Liver (tissue), 9 donors: ENCODE measurements around the gene ELOVL2. TPM values are rescaled to one million over a fixed set of nuclear protein-coding genes. Genes with fewer than 3 reads are reported as not detected.
A peak's percentile ranks its signal among the peaks of the same experiment; 100 is the strongest.

ENCODE experiments used
- DNase-seq: peaks from one replicate; pipeline ENCODE4 v3.0.0-alpha.2; 2017; ENCODE audit warnings: low spot score
- H3K27ac ChIP-seq, 2 donors: one replicate each; pipeline ENCODE4 v1.7.0; 2013; ENCODE audit warnings: inconsistent platforms in 2 of 2, low read length in 2 of 2, control low read depth in 1 of 2, low read depth in 1 of 2, mild to moderate bottlenecking in 1 of 2
- H3K27me3 ChIP-seq, 4 donors: one replicate each; pipeline versions ENCODE4 v1.6.1 to v1.7.0; 2013; ENCODE audit warnings: low read length in 3 of 4, inconsistent platforms in 1 of 4, mild to moderate bottlenecking in 1 of 4, moderate library complexity in 1 of 4; ENCODE audit not compliant: control insufficient read depth in 4 of 4, insufficient read depth in 4 of 4
- H3K36me3 ChIP-seq, 4 donors: one replicate each; pipeline versions ENCODE4 v1.6.1 to v1.7.0; 2013; ENCODE audit warnings: low read length in 3 of 4, mild to moderate bottlenecking in 3 of 4, low read depth in 1 of 4, moderate library complexity in 1 of 4; ENCODE audit not compliant: control insufficient read depth in 4 of 4, insufficient read depth in 3 of 4
- H3K4me1 ChIP-seq, 4 donors: one replicate each; pipeline versions ENCODE4 v1.6.1 to v1.7.0; 2013; ENCODE audit warnings: low read length in 3 of 4, mild to moderate bottlenecking in 3 of 4, moderate library complexity in 1 of 4; ENCODE audit not compliant: control insufficient read depth in 4 of 4, insufficient read depth in 4 of 4
- H3K4me3 ChIP-seq, 3 donors: one replicate each; pipeline versions ENCODE4 v1.6.1 to v1.7.0; 2013; ENCODE audit warnings: low read length in 3 of 3, control low read depth in 1 of 3, low read depth in 1 of 3, mild to moderate bottlenecking in 1 of 3
- H3K9ac ChIP-seq, 2 donors: one replicate each; pipeline ENCODE4 v1.7.0; 2013; ENCODE audit warnings: low read length in 2 of 2, mild to moderate bottlenecking in 2 of 2, moderate library complexity in 2 of 2, control low read depth in 1 of 2, low read depth in 1 of 2
- H3K9me3 ChIP-seq, 4 donors: one replicate each; pipeline versions ENCODE4 v1.6.1 to v1.7.0; 2013; ENCODE audit warnings: low read length in 3 of 4; ENCODE audit not compliant: control insufficient read depth in 4 of 4
- CTCF ChIP-seq: fragments of 150-350 bp; IDR thresholded peaks from 2 replicates; pipeline ENCODE4 v1.5.1; 2017; ENCODE audit warnings: improper control_type of control experiment, low read depth, low read length; ENCODE audit not compliant: missing input control
- GABPA ChIP-seq, 2 donors: IDR thresholded peaks in 1 of 2; conservative IDR thresholded peaks in 1 of 2; 2 replicates each; pipeline ENCODE4 v1.6.1; 2016; ENCODE audit warnings: antibody characterized with exemption in 2 of 2, mild to moderate bottlenecking in 1 of 2, moderate library complexity in 1 of 2
- HNF4A ChIP-seq, 2 donors: conservative IDR thresholded peaks; 2 replicates each; pipeline ENCODE4 v1.6.1; 2016; ENCODE audit warnings: antibody characterized with exemption in 2 of 2, mild to moderate bottlenecking in 2 of 2
- HNF4G ChIP-seq: IDR thresholded peaks from 2 replicates; pipeline ENCODE4 v1.6.1; 2016; ENCODE audit warnings: antibody characterized with exemption
- JUND ChIP-seq, 2 donors: IDR thresholded peaks; 2 replicates each; pipeline ENCODE4 v1.6.1; 2016; ENCODE audit warnings: antibody characterized with exemption in 2 of 2
- RAD21 ChIP-seq, 2 donors: IDR thresholded peaks; 2 replicates each; pipeline ENCODE4 v1.6.1; 2016; ENCODE audit warnings: antibody characterized with exemption in 2 of 2, mild to moderate bottlenecking in 2 of 2
- RXRA ChIP-seq, 2 donors: IDR thresholded peaks; 2 replicates each; pipeline ENCODE4 v1.6.1; 2017 to 2018; ENCODE audit warnings: antibody characterized with exemption in 2 of 2, mild to moderate bottlenecking in 1 of 2
- SP1 ChIP-seq: IDR thresholded peaks from 2 replicates; pipeline ENCODE4 v1.6.1; 2018; ENCODE audit warnings: antibody characterized with exemption, mild to moderate bottlenecking
- TAF1 ChIP-seq: conservative IDR thresholded peaks from 2 replicates; pipeline ENCODE4 v1.6.1; 2016; ENCODE audit warnings: antibody characterized with exemption, mild to moderate bottlenecking
- YY1 ChIP-seq: IDR thresholded peaks from 2 replicates; pipeline ENCODE4 v1.6.1; 2016; ENCODE audit warnings: antibody characterized with exemption, mild to moderate bottlenecking
- WGBS: extraction: QIAGEN DNeasy Blood & Tissue Kit; methylation state at CpG from one replicate; pipeline ENCODE4 v1.1.7; 2013; 5-methylcytosine and 5-hydroxymethylcytosine counted together
- polyA plus RNA-seq, 2 donors: library from polyadenylated mRNA; stranded (reverse) in 1 of 2; unstranded in 1 of 2; fragments of 200-250 nt in 1 of 2; fragments of >200 nt in 1 of 2; fragmentation: Nextera tagmentation in 1 of 2; extraction: Ambion mirVana in 1 of 2; gene quantifications; one replicate each; pipeline versions ENCODE4 v1.2.1 to v1.2.3, GENCODE V29; 2013 to 2015
- total RNA-seq, 2 donors: library from RNA; depleted of rRNA; stranded (reverse); fragments of >200 nt; gene quantifications; one replicate each; pipeline ENCODE4 v1.2.3, GENCODE V29; 2014
- TF ChIP-seq, protein P1 (sequence below): IDR thresholded peaks from 2 replicates; pipeline ENCODE4 v1.6.1; 2016; ENCODE audit warnings: antibody characterized with exemption, mild to moderate bottlenecking
- TF ChIP-seq, protein P2 (sequence below): IDR thresholded peaks from 2 replicates; pipeline ENCODE4 v1.6.1; 2016; ENCODE audit warnings: antibody characterized with exemption
- donor health status: healthy.
- donor health status: healthy.
- donor health status: healthy.
- donor health status: healthy.
- donor health status: healthy.

Gene ELOVL2
- 10 to 100 TPM; 27.8 to 28.5 TPM for total RNA-seq
- 10 to 100 TPM in 1 of 2 donors, 1 to 10 TPM in 1; 7.1 to 16.5 TPM for polyA plus RNA-seq

DNA sequence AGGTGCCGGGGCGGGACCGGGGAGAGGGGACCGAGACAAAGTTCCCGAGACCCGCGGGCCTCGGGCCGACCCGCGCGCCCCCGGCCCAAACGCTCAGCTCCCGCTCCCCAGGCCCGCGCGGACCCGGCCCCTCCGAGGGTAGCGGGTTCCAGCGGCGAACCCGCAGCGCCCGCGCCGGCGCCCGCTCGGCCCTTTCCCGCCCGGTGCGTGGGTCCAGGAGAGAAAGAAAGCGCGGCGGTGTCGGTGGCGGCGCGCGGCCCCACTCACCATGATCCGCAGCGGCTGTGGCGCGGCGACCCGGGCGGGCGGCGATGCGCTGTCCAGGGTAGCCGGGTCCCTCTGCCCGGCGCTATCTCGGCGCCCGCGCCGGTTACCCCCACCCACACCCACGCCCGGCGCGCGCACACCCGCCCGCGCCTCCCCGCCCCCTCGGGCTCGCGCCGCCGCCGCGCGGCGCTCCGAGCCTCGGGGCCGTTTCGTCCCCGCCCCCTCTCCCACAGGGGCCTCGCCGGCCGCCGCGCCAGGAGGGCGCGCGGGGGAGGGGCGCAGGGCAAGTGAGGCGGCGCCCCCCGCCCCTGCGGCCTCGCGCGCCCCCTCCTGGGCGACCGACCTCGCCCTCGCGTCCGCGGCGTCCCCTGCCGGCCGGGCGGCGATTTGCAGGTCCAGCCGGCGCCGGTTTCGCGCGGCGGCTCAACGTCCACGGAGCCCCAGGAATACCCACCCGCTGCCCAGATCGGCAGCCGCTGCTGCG is at the start of gene ELOVL2:
Gene ELOVL2, minus strand, starts transcription at position 345 of the 751 bp plus-strand sequence. Its CDS starts 75 bp downstream, at position 270.
- no peaks in the 10 kb centered on the region for H3K27me3 ChIP-seq
- no peaks in the 10 kb centered on the region for H3K36me3 ChIP-seq
- DNase-seq: peak; percentile 72
- 6% methylated on average over 124 of the region's 124 CpGs for WGBS
- H3K27ac ChIP-seq: peak within 1 kb of the TSS; percentile 1 to 29
- TF ChIP-seq, protein P1, sequence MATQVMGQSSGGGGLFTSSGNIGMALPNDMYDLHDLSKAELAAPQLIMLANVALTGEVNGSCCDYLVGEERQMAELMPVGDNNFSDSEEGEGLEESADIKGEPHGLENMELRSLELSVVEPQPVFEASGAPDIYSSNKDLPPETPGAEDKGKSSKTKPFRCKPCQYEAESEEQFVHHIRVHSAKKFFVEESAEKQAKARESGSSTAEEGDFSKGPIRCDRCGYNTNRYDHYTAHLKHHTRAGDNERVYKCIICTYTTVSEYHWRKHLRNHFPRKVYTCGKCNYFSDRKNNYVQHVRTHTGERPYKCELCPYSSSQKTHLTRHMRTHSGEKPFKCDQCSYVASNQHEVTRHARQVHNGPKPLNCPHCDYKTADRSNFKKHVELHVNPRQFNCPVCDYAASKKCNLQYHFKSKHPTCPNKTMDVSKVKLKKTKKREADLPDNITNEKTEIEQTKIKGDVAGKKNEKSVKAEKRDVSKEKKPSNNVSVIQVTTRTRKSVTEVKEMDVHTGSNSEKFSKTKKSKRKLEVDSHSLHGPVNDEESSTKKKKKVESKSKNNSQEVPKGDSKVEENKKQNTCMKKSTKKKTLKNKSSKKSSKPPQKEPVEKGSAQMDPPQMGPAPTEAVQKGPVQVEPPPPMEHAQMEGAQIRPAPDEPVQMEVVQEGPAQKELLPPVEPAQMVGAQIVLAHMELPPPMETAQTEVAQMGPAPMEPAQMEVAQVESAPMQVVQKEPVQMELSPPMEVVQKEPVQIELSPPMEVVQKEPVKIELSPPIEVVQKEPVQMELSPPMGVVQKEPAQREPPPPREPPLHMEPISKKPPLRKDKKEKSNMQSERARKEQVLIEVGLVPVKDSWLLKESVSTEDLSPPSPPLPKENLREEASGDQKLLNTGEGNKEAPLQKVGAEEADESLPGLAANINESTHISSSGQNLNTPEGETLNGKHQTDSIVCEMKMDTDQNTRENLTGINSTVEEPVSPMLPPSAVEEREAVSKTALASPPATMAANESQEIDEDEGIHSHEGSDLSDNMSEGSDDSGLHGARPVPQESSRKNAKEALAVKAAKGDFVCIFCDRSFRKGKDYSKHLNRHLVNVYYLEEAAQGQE: peak; percentile 93
- TF ChIP-seq CTCF: peak; percentile 95
- TF ChIP-seq SP1: no peak
- peak in 1 of 2 donors; percentile 34 for TF ChIP-seq RAD21 (IDR thresholded peaks at IDR 0.05)
- H3K9me3 ChIP-seq: no peaks in the 10 kb centered on the region
- H3K9ac ChIP-seq: peak within 1 kb of the TSS; percentile 19 to 69
- peak within 1 kb of the TSS; percentile 67 to 97 (median 85) for H3K4me3 ChIP-seq
- H3K4me1 ChIP-seq: peaks cover 6 to 23% (median 10%) of the 10 kb centered on the region in 4 donors

GRCh38 chr6:11093376-11093625 is 49.2 kb upstream of the ELOVL2 start:
- H3K27ac ChIP-seq: peak overlapping the region; percentile 86 to 97
- peak overlapping the region; percentile 53 to 56 for H3K9ac ChIP-seq
- WGBS: under 1% methylated on average over 17 of the region's 17 CpGs
- no peak for TF ChIP-seq HNF4G
- peak in 1 of 2 donors; percentile 60 for TF ChIP-seq HNF4A (conservative IDR thresholded peaks at IDR 0.05)
- TF ChIP-seq YY1: no peak
- TF ChIP-seq GABPA (IDR thresholded peaks at IDR 0.05 in 1 of 2, conservative IDR thresholded peaks at IDR 0.05 in 1 of 2): no peak
- TF ChIP-seq CTCF: no peak
- peak; percentile 35 to 55 for TF ChIP-seq RXRA (IDR thresholded peaks at IDR 0.05)
- TF ChIP-seq SP1: no peak
- peak; percentile 85 for TF ChIP-seq TAF1
- TF ChIP-seq JUND (IDR thresholded peaks at IDR 0.05): peak in 1 of 2 donors; percentile 58
- TF ChIP-seq, protein P2, sequence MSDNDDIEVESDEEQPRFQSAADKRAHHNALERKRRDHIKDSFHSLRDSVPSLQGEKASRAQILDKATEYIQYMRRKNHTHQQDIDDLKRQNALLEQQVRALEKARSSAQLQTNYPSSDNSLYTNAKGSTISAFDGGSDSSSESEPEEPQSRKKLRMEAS: no peak
- H3K36me3 ChIP-seq: no peaks in the 10 kb centered on the region
- H3K27me3 ChIP-seq: no peaks in the 10 kb centered on the region
- no peak for DNase-seq
- H3K9me3 ChIP-seq: no peaks in the 10 kb centered on the region
- H3K4me3 ChIP-seq: peak overlapping the region; percentile 86 to 96 (median 94)
- peaks cover 4 to 14% (median 12%) of the 10 kb centered on the region in 4 donors for H3K4me1 ChIP-seq
